GM15510 (cell line): ENCODE results near the gene COG2.

Experiments
- POLR2A ChIP-seq: IDR thresholded peaks from 3 replicates; pipeline ENCODE4 v1.6.1; 2011; ENCODE audit warnings: borderline replicate concordance; ENCODE audit not compliant: insufficient read length; ENCODE audit errors: extremely low read depth

The COG2 gene

DNA sequence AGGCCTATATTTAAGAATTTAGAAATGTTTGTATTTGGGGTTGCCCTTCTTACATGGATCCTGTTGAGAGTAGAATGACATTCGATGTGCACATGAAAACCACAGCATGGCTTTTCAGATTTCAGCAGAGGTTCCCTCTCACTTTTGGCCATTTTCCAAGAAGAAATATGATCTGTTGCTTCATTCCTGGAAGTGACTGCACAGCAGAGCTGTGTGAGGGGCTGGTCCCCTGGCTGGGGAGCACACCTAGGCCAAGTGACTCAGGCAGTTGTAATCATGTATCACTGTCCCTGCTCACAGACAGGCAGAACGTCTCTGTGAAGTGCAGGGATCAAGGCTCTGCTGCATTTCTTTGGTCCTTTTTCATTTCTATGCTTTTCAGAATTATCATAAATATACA, 39.3 kb downstream of the COG2 start:
- TF ChIP-seq POLR2A = no peak

DNA sequence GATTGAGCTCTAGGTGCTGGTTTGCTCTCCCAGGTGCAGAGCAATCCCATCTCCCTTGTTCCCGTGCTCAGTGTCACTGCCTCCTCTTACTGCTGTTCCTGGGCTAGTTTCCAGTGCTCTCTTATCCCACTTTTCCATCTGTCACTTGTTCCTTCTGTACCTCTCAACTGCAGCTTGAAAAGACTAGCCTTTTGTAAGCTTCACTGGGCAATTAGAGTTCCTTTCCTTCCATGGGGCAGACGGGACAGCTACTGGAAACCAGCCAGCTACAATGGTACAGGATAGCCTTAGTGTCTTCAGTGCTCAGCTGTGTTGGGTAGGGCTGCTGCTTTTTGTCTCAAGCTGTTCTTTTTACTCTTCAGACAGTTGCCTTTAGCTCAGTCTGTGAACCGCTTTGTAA, 40.0 kb downstream of the COG2 start:
- TF ChIP-seq POLR2A = no peak

DNA sequence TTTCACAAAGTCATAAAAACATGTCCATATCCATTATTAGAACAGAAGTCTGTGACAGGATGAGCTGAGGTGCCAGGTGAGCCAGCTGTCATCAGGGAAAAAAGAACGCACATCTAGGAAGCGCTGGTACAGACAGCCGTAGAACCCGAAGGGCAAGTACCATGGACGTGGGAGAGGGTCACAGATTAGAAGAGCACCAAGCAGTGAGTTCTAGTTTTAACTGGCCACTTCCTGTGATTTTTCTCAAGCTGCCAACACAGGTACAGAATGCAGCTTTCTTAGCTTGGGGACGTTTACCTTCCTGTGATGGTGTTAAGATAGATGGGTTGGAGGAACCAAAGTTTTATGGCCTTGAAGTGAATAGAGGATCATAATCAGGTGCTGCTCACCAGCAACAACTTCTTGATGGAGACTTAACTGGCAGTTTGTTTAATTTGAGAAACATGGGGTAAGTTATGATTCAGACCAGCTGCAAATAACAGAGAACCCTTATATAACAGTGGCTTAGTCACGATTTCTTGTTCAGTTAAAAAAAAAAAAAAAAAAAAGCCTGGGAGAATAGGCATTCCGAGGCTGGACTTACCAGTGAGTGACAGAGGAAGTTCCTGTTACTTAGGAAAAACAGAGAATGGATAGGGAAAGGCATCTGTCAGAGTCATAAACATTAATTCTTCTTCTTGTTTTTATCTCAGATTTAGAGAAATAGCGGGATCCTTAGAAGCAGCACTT, 40.8 kb downstream of the COG2 start:
- TF ChIP-seq POLR2A = no peak

DNA sequence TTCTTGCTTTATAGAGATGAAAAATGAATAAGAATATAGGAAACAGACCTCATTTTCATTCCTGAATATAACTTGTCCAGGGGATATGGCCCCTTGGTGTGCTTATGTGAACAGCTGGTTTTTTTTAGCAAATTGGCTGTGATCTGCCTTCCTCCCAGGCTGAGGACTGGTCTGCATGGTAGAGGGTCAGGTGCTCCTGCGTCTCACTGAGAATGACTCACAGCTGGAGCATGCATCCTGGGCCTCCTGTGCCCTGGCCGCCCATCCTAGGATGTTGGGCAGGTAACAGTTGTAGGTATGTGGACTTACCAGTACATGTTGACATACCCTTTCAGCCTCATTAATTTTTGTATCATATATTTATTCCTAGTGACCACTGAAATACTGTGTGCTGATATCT, 41.9 kb downstream of the COG2 start:
- no peak for TF ChIP-seq POLR2A

DNA sequence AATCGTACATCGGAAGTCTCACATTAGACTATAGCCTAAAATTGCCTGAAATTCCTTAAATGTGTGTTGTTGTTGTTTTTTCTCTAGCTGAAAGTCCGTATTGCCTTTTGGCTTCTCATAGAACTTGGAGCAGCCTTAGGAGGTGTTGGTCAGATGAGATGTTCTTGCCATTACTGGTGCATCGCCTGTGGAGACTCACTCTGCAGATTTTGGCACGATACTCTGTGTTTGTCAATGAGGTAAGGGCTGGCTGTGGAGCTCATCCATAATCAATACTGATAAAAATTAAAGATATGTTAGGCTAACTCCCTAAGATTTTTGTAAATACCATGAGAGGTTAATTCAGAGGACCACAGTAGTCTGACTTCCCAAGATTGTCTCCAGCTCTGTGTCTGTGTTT, 42.7 kb downstream of the COG2 start:
- no peak for TF ChIP-seq POLR2A

DNA sequence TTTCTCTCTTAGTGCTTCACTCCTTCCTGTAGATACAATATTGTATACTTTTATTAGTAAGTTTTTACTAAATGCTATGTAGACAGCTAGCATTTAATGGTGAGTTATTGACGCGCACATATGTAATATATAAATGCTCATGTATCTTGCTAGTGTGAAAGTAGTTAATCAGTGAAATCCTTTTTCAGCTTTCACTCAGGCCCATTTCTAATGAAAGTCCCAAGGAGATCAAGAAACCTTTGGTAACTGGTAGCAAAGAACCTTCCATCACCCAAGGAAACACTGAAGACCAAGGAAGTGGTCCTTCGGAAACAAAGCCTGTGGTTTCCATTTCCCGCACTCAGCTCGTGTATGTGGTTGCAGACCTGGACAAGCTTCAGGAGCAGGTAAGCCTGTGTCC, 44.5 kb downstream of the COG2 start:
- no peak for TF ChIP-seq POLR2A

DNA sequence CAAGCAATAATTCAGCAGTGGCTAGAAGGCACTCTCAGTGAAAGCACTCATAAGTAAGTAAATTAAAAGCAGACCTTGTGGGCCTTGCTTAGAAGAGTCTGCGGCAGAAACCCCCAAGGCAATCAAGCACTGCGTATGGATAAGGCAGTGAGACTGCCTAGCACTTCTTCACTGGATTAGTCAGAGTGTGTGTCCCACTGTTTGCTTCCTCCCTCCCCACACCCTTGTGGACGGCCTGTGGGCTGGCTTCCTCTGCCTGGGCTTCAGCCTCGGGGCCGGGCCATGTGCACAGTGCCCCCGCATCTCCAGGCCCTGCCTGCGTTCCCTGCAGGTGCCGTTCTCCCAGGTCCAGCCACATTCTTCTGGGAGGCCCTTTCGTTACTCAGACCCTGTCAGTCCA, 47.8 kb downstream of the COG2 start:
- no peak for TF ChIP-seq POLR2A

DNA sequence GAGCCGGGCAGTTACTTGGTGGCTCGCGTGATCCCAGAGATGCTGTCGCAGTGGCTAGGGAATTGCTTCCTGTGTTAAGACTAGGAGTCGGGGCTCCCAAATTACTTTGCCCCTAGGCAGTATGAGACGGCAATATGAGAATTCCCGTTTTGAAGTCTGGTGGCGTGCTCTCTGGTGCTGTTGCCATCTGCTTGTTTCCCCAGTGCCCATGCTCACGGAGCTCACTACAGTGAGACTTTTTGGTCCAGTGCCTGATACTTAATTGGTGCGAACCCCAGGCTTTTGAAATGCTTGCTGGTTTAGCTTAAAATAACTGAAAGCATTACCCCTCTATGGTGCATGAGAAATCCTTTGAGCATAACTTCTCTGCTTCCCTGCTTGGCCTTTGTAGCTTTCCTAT, 49.3 kb downstream of the COG2 start:
- no peak for TF ChIP-seq POLR2A

DNA sequence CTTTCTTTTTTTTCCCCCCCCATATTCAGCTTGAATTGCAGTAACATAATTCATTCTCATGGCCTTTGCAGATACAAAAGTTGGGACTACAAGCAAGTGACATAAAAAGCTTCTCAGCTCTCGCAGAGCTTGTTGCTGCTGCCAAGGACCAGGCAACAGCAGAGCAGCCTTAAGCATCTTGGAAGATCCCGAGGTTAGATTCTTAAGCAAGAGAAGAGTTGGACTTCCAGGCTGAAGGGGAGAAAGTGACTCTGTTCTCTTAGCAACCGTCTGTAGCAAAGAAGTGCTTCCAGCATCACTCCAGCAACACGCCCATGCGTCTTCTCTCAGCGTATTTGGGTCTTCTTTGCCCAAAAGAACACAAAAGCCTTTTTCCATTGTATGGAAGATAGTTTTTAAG, 50.9 kb downstream of the COG2 start:
- TF ChIP-seq POLR2A = no peak

DNA sequence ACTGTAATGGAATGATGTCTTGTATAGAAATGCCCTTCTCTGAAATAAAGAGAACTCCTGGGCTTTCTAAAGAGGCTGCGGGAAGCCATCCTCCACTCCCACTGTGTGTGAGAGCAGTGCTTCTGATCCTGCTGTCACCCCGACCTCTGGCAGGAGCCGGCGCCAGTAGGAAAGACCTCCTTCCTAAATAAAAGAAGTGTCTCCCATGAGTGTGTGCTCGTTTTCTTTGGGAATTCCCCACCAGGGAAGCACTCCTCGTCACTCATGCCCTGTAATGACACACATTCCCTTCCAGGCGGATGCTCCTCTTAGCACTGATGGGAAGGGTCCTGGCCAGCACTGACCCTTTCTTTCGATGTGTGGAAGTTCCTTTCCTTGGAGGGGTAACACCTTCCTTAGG, 51.5 kb downstream of the COG2 start:
- TF ChIP-seq POLR2A = no peak

DNA sequence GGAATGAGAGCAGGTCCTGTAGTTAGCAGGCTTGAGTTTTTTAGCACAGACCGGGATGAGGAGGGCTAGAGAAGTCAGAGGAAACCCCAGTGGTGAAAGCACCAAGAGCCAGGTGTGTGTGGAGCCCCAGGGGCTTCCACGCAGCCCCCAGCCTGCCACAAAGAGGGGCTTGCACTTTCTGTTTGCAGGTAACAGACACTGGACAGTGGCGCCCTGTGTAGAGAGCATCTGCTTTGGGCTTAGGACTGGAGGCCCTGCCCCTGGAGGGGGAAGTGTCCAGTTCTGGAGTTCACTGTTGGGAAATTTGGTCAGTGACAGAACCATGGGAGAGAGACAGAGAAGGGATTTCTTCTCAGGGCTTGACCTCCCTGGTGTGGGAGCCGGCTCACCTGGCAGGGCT, 52.2 kb downstream of the COG2 start:
- TF ChIP-seq POLR2A = no peak

DNA sequence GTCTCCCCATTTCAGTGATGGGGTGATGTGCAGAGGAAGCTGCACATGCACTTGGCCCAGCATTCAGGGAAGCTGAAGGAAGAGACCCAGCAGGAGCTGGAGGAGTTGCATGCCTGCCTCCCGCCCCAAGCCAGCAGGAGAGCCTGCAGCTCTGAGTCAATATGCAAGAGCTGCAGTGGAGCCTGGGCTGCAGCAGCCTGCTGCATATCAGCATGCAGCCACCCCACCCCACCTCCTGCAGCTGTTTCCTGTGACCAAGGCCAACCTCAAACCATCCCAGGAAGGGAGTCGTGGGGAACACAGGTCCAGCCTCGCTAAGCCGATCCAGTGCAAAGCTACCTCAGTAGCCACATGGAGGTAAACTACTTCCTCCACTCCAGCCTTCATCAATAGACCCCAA, 52.7 kb downstream of the COG2 start:
- TF ChIP-seq POLR2A = no peak

DNA sequence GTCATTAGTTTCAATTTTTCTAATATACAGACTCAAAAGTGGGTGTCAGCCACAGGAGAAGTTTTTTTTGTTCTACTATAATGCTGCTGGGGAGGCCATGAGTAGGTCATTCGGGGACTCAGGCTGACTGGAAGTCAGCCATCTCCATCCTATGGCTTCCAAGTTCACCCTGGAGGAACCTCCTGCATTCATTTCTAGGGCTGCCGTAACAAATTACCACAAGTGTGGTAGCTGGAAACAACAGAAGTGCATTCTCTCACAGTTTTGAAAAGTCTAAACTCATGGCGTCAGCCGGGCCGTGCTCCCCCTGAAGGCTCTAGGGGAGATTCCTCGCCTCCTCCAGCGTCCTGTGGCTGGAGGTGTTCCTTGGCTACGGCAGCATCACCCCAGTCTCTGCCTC, 53.9 kb downstream of the COG2 start:
- TF ChIP-seq POLR2A = no peak

DNA sequence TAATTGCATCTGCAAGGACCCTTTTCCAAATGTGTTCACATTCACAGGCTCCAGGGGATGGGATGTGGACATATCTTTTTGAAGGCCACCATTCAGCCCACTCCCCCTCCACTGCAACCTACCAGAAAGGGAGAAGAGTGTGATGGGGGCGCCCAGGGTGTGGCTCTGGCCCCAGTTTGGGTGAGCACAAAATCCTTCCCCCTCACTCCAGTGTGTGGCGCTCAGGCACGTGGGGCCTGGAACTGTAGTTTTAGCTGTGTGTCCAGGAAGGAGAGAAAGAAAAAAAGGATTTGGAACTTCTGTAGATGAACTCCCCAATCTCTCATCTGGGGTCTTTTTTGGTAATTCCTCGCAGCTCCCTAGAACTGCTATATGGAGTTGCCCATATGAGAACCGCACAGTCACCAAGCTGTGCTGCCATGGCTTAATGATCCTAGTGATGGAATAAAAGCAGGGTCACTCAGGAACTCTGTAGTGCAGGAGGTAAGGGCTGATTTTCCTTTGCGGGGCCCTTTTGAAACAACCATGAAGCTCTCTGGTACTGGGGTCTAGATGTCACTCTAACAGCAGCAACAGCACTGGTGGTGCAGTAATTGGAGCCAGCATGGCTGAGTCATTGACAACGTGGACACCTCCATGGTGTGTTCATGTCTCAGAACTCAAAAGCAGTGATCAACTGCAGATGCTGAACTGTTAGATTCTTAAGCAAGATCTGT, 54.6 kb downstream of the COG2 start:
- TF ChIP-seq POLR2A = no peak

DNA sequence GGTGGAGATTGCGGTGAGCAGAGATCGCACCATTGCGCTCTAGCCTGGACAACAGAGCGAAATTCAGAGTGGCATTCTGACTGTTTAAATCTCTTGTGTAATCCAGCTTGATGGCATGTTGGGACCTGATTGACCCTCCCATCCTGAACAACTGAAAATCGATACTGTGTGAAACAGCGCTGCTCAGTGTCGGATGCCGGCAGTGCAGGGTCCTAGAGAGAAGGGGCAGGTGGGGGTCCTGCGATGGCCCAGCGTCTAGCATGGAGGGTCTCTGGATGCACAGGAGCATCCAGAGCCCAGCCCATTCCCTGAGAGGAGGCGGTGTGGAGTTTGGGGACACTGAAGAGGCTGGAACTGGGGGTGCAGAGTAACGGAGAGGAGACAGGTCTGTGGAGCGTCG, 55.8 kb downstream of the COG2 start:
- TF ChIP-seq POLR2A = no peak

DNA sequence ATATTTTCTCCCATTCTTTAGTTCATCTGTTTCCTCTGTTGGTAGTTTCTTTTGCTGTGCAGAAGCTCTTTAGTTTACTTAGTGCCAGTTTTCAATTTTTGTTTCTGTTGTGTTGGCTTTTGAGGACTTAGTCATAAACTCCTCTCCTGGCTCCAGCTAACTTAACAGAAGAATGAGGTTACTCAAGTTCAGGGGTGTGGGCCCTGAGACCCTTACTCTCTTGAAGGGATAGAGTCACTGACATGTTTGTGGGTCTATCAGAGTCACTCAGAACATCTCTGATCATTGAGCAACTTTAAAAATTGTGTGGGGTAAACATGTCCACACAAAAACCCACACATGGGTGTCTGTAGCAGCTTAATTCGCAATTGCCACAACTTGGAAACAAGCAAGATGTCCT, 57.4 kb downstream of the COG2 start:
- no peak for TF ChIP-seq POLR2A

DNA sequence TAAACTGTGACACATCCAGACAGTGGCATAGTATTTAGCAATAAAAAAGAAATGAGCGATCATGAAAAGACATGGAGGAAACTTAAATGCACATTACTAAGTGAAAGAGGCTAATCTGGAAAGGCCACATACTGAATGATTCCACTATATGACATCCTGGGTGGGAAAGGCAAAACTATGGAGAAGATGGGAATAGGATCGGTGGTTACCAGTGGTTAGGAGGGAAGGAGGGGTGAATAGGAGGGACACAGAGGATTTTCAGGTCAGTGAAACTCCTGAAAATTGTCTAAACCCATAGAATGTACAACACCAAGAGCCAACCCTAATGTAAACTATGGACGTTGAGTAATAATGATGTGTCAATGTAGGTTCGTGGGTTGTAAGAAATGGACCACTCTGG, 57.9 kb downstream of the COG2 start:
- TF ChIP-seq POLR2A = no peak

DNA sequence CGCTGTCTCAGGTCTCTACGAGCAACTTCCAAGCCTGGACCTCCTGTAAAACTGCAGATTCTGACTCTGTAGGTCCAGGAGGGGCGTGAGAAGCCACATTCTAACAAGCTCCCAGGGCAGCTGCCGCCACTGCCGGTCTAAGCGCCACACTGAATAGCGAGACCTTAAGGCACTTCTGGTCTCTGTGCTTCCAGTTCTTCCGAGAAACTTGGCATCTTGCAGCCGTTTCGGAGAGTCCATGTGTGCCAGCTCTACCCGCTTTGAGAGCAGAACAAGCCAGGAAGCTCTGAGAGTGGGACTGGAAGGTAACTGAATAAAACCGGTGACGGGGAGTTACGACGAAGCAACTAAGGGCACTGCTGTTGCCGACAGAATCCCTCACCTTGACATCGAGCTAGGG, 59.2 kb downstream of the COG2 start:
- no peak for TF ChIP-seq POLR2A
